ENCODE data around the gene FGD6.

The FGD6 gene

DNA sequence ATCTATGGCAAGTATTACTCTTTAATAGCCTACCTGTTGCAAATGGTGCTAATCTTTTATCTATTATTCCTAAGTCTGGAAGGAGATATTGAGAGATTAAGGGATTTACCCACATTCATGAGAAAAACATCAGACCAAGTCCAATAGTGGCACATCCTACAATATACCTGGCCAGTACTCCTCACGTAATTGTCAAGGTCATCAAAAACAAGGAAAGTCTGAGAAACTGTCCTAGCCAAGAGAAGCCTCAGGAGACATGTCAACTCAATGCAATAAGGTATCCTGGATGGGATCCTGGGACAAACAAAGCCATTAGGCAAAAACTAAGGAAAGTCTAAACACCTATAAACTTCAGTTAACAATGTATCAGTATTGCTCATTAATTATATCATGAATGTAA, 156.3 kb downstream of the FGD6 start:
- no peak overlapping the region for H3K27ac ChIP-seq (ENCODE audit: low read depth, low read length, poor library complexity, severe bottlenecking)
- H3F3A ChIP-seq (ENCODE audit: insufficient read depth, low read length), result no peaks in the 10 kb centered on the region
- no peak overlapping the region for H3K4me2 ChIP-seq (ENCODE audit: low read length)
- H3K4me3 ChIP-seq (ENCODE audit: low read depth, low read length, poor library complexity, severe bottlenecking), result no peak overlapping the region
- no peaks in the 10 kb centered on the region for H3K4me1 ChIP-seq (ENCODE audit: insufficient read depth, low read length, severe bottlenecking)
- no peak overlapping the region for H2AFZ ChIP-seq (ENCODE audit: low read length)
- no peaks in the 10 kb centered on the region for H3K79me2 ChIP-seq (ENCODE audit: insufficient read depth, low read length)
- no peaks in the 10 kb centered on the region for H4K20me1 ChIP-seq (ENCODE audit: insufficient read depth, low read length)
- no peaks in the 10 kb centered on the region for H3K27me3 ChIP-seq (ENCODE audit: insufficient read depth, low read length)
- TF ChIP-seq, protein P1, sequence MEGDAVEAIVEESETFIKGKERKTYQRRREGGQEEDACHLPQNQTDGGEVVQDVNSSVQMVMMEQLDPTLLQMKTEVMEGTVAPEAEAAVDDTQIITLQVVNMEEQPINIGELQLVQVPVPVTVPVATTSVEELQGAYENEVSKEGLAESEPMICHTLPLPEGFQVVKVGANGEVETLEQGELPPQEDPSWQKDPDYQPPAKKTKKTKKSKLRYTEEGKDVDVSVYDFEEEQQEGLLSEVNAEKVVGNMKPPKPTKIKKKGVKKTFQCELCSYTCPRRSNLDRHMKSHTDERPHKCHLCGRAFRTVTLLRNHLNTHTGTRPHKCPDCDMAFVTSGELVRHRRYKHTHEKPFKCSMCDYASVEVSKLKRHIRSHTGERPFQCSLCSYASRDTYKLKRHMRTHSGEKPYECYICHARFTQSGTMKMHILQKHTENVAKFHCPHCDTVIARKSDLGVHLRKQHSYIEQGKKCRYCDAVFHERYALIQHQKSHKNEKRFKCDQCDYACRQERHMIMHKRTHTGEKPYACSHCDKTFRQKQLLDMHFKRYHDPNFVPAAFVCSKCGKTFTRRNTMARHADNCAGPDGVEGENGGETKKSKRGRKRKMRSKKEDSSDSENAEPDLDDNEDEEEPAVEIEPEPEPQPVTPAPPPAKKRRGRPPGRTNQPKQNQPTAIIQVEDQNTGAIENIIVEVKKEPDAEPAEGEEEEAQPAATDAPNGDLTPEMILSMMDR (IDR thresholded peaks at IDR 0.05; ENCODE audit: low read length), result no peak
- no peak for TF ChIP-seq EZH2 (IDR thresholded peaks at IDR 0.05; ENCODE audit: borderline replicate concordance, low read length)
- H3K9ac ChIP-seq (ENCODE audit: low read length), result no peak overlapping the region
- peaks cover 87% of the 10 kb centered on the region for H3K36me3 ChIP-seq (ENCODE audit: insufficient read depth, low read length)
- no peaks in the 10 kb centered on the region for H3K9me2 ChIP-seq (ENCODE audit: low read depth, low read length)
- H3K9me3 ChIP-seq (ENCODE audit: low read length), result no peaks in the 10 kb centered on the region

DNA sequence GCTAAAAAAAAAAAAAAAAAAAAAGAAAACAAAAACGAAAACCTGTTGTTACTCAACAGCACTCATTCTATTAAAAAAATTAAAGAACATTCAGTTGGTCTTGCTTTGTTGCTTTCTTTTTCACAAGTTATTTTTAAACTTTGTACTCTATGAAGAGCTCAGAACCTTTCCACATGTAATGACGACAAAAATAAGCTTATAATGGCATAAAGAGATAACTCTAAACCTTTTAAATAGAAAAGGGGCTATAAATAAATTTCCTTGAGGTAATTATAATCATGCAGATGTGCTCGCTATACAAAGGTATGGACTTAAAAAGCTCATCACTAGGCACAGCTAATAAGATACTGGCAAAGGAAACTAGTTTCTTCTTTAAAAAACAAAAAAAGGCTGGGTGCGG, 157.3 kb downstream of the FGD6 start:
- no peaks in the 10 kb centered on the region for H3F3A ChIP-seq (ENCODE audit: insufficient read depth, low read length)
- H3K9me2 ChIP-seq (ENCODE audit: low read depth, low read length), result no peaks in the 10 kb centered on the region
- H3K4me3 ChIP-seq (ENCODE audit: low read depth, low read length, poor library complexity, severe bottlenecking), result no peak overlapping the region
- peaks cover 88% of the 10 kb centered on the region for H3K36me3 ChIP-seq (ENCODE audit: insufficient read depth, low read length)
- no peak overlapping the region for H3K9ac ChIP-seq (ENCODE audit: low read length)
- TF ChIP-seq EZH2 (IDR thresholded peaks at IDR 0.05; ENCODE audit: borderline replicate concordance, low read length), result no peak
- TF ChIP-seq, protein P1 (IDR thresholded peaks at IDR 0.05; ENCODE audit: low read length), result no peak
- H4K20me1 ChIP-seq (ENCODE audit: insufficient read depth, low read length), result no peaks in the 10 kb centered on the region
- no peak overlapping the region for H3K27ac ChIP-seq (ENCODE audit: low read depth, low read length, poor library complexity, severe bottlenecking)
- H3K27me3 ChIP-seq (ENCODE audit: insufficient read depth, low read length), result no peaks in the 10 kb centered on the region
- H3K9me3 ChIP-seq (ENCODE audit: low read length), result no peaks in the 10 kb centered on the region
- H3K4me2 ChIP-seq (ENCODE audit: low read length), result no peak overlapping the region
- no peak overlapping the region for H2AFZ ChIP-seq (ENCODE audit: low read length)
- no peaks in the 10 kb centered on the region for H3K4me1 ChIP-seq (ENCODE audit: insufficient read depth, low read length, severe bottlenecking)
- H3K79me2 ChIP-seq (ENCODE audit: insufficient read depth, low read length), result no peaks in the 10 kb centered on the region

DNA sequence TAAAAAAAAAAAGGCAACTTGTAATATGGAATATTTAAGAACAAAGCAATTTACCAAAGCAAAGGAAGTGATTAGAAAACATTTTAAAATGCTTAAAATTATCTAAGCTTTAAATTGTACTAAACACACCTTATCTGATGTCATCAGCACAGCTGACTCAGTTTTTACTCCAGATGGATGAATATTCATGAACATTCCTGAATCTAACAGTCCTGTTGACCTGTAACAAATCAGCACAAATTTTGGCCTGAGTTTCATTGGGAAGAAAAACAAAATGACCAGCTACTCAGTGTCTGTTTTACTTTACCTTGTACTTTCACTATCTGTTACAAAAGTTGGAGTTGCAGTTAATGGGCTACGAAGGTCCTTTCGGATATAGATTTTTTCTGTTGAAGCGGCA, 159.8 kb downstream of the FGD6 start:
- Histone ChIP-seq H3K9me3 (ENCODE audit: low read length) (no peaks in the 10 kb centered on the region), H3K27me3 (ENCODE audit: insufficient read depth, low read length) (no peaks in the 10 kb centered on the region), H3K36me3 (ENCODE audit: insufficient read depth, low read length) (peaks cover 74% of the 10 kb centered on the region), H4K20me1 (ENCODE audit: insufficient read depth, low read length) (no peaks in the 10 kb centered on the region), H3K27ac (ENCODE audit: low read depth, low read length, poor library complexity, severe bottlenecking) (no peak overlapping the region), H3K9me2 (ENCODE audit: low read depth, low read length) (no peaks in the 10 kb centered on the region), H2AFZ (ENCODE audit: low read length) (no peak overlapping the region), H3F3A (ENCODE audit: insufficient read depth, low read length) (no peaks in the 10 kb centered on the region), H3K4me1 (ENCODE audit: insufficient read depth, low read length, severe bottlenecking) (no peaks in the 10 kb centered on the region), H3K9ac (ENCODE audit: low read length) (no peak overlapping the region), H3K4me3 (ENCODE audit: low read depth, low read length, poor library complexity, severe bottlenecking) (no peak overlapping the region), H3K79me2 (ENCODE audit: insufficient read depth, low read length) (no peaks in the 10 kb centered on the region), H3K4me2 (ENCODE audit: low read length) (no peak overlapping the region)
- TF ChIP-seq EZH2 (IDR thresholded peaks at IDR 0.05; ENCODE audit: borderline replicate concordance, low read length), result no peak
- TF ChIP-seq, protein P1 (IDR thresholded peaks at IDR 0.05; ENCODE audit: low read length), result no peak
